GM19328 (cell line): ENCODE measurements around the gene POLR3K.

Source experiments
- ATAC-seq: cut with Tn5 transposase; IDR thresholded peaks from one replicate; pipeline ENCODE4 v1.9.1; 2021; ENCODE audit warnings: mild to moderate bottlenecking, moderate library complexity; ENCODE audit not compliant: unreplicated experiment

Gene POLR3K

GRCh38 chr16:66309-67182 lies 13.1 kb upstream of the POLR3K start:
- no peak for ATAC-seq

GRCh38 chr16:65745-66144 lies 12.3 kb upstream of the POLR3K start:
- no peak for ATAC-seq

- no peak for ATAC-seq
Observed at GRCh38 chr16:64914-65255, 11.5 kb upstream of the POLR3K start.

- no peak for ATAC-seq
Observed at GRCh38 chr16:63998-64913, 10.8 kb upstream of the POLR3K start.

- ATAC-seq: no peak
Observed at GRCh38 chr16:63466-63865, 10.1 kb upstream of the POLR3K start.

GRCh38 chr16:62968-63391 lies 9.6 kb upstream of the POLR3K start:
- no peak for ATAC-seq

GRCh38 chr16:62283-62967 lies 9.0 kb upstream of the POLR3K start:
- no peak for ATAC-seq

- no peak for ATAC-seq
Observed at GRCh38 chr16:61879-62281, 8.5 kb upstream of the POLR3K start.

GRCh38 chr16:60929-61878 lies 7.8 kb upstream of the POLR3K start:
- ATAC-seq: no peak

- ATAC-seq: no peak
Observed at GRCh38 chr16:60166-60565, 6.8 kb upstream of the POLR3K start.

GRCh38 chr16:59440-60059 lies 6.1 kb upstream of the POLR3K start:
- ATAC-seq: no peak

- ATAC-seq: no peak
Observed at GRCh38 chr16:58491-59439, 5.4 kb upstream of the POLR3K start.

- ATAC-seq: no peak
Observed at GRCh38 chr16:57711-58110, 4.3 kb upstream of the POLR3K start.

- ATAC-seq: no peak
Observed at GRCh38 chr16:56231-56927, 3.0 kb upstream of the POLR3K start.

- no peak for ATAC-seq
Observed at GRCh38 chr16:55571-56136, 2.2 kb upstream of the POLR3K start.

GRCh38 chr16:54237-54581 lies 801 bp upstream of the POLR3K start:
- ATAC-seq: no peak

- ATAC-seq: no peak
Observed at GRCh38 chr16:50769-51591, 2.4 kb downstream of the POLR3K start.
